HG03159 (cell line): Measurements from ENCODE around the gene PDE6B.
"Not testable (repeated sequence)": the region's sequence is repeated elsewhere in the genome, so short reads cannot be mapped to it uniquely, and the experiment has no call there.

Source experiments
- ATAC-seq: cut with Tn5 transposase; IDR thresholded peaks from one replicate; pipeline ENCODE4 v1.9.1; 2021; ENCODE audit warnings: mild to moderate bottlenecking, moderate library complexity; ENCODE audit not compliant: unreplicated experiment

Gene PDE6B

DNA sequence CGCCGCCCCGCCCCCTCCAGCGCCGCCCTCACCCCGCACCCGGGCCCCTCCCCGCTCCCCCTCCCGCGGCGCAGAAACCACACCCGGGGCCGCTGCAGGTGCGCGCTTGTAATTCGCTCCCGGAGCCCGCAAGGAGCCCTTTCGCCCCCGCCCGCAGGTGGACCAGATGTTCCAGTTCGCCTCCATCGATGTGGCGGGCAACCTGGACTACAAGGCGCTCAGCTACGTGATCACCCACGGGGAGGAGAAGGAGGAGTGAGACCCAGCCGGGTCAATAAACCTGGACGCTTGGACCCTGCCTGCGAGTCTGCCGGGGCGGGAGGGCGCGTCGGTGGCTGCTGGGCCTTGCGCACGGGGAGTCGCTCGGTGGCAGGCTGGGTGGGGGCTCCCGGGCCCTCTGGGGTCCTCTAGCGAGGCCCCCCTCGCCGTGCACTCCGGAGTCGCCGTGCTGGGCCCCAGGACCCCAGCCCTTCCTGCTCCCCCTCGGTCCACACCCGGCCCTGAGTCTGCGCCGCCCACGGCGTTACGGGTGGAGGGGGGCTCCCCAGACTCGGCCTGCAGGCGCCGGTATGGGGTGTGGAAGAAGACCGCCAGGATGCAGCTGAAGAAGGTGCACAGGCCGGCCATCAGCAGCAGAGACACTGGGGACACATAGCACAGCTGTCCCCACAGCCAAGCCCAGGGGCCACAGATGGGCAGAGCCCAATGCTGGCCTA is 56.5 kb downstream of the PDE6B start:
- ATAC-seq = no peak

DNA sequence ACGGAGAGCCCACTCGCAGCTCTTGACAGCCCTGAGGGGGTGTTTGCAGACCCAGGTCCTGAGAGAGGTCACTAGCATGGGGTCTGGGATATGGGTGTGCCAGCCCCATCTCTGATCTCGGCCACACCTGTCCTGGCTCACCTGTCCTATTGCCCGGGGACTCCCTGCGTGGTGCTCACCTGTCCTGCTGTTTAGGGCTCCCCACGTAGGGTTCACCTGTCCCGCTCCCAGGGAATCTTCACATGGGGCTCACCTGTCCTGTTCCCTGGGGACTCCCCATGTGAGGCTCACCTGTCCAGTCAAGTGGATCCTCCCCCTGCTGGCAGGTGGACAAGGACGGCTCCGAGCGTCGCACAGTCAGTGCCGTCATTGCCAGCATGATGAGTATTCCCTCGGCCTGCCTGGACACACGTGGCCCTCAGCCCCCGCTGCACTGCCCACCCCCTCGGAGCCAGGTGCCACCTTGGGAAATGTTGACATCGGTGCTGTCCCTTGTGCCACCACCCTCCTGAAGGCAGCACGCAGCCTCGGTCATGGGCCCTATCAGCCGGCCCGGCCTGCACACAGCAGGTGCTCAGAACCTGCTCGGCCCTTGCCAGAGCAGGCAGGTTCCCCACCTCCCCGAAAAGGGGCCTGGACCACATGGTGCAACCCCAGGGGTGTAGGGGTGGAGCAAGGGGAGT is 57.3 kb downstream of the PDE6B start:
- no peak for ATAC-seq

DNA sequence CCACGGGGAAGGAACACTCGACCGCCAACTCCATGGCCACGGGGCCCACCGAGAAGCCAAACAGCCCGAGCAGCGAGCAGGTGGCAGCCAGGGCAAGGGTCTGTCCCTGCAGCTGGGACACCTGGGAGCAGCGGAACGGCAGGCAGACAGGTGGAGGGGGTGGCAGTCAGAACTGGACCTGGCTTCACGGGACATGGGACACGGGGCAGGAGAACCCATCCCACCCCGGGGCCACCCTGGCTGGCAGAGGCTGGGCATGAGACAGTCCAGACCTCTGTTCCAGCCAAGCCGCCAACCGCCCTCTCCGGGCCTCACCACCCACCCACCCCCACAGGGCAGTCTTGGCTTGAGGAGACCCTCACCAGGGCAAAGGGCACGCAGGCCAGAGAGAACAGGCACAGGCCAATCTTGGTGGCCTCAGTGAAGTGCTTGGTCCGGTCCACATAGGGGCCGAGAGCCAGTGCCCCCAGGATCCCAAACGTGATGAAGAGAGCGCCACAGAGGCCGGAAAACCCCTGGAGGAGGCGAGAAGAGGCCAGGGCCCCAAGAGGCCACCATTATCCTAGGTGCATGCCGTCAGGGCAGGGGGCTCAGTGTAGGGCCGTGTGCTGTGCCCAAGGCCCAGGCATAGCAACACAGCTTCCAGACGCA is 58.0 kb downstream of the PDE6B start:
- no peak for ATAC-seq

DNA sequence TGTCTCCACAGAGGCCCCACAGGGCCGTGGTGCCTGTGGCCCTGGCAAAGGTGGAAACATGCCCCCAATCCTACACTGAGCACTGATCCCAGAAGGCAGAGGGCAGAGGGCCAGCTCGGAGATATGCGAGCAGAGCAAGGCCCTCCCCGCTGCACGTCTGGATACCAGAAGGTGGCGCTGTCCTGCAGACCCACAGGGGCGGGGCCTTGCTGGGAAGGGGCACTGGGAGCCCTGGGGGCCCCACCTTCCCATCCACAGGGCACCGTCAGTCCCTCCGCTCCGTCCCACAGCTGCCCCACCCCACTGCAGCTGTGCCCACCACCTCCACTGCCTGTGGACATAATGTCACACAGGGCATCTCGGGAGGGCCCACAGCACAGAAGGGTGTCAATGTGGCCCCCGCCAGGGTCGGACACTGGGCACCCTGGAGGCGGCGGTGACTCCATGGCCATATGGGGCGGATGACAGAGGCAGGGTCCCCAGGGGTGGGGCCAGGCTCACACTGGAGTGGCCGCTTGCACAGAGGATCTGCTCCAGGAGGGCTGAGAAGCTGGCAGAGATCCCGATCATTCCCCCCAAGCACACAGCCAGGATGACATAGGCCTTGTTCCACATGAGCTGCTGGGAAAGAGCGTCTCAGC is 58.7 kb downstream of the PDE6B start:
- no peak for ATAC-seq

DNA sequence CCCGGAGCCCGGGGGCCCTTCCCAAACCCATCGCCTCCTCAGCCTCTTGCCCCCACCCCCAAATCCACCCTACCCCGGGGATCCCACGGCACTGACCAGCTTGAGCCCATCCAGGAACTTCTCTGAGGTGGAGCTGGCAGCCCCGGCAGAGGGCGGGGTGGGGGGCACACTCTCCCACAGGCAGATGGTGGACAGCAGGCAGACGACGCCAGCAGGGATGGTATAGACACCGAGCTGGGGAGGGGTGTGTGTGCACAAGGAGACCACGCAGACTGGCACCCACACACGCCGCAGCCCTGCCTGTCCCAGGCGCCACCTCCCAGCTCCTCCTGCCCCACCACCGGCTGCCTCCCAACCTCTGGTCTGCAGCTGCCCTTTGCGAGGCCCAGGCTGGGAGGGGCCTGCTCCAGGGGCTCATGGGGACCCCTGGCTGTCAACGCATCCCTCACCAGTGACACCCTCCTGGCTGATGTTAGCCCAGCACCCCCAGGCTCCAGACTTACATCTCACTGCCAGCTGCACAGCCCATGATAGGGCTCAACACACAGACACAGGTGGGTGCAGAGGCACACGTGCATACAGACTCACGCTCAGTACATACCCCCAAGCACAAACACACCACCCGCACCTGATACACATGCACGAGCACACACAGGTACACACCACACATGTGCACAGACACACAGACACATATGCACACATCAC is 59.4 kb downstream of the PDE6B start:
- no peak for ATAC-seq

DNA sequence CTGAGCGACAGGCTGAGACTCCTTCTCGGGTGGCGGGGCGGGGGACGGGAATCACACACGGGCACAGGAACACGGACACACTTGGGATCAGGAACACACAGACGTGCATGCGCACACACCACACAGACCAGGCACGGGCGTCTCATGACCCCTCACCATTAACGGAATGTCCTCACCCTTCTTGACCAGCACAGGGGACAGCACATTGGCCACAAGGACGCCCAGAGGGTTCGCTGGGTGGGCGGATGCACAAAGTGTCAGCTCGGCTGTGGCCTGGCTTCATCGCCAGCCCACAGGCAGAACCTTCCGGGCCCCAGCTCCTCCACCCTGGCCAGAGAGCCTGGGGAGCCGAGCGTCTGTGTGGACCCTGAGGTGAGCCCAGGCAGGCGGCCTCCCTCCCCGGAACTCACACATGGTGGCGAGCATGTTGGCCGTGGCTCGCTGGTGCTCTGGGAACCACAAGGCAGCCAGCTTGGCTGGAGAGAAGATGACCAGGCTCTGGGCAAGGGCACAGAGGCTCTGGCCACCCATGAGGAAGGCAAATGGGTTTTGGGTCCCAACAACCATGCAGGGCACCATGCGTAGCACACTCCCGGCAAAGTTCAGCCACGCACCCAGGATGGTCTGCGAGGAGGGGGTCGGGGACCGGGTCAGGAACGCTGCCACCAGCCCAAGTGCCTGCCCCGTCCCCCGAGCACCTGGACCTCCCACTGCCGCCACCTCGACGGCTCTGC is 60.5 kb downstream of the PDE6B start:
- no peak for ATAC-seq

DNA sequence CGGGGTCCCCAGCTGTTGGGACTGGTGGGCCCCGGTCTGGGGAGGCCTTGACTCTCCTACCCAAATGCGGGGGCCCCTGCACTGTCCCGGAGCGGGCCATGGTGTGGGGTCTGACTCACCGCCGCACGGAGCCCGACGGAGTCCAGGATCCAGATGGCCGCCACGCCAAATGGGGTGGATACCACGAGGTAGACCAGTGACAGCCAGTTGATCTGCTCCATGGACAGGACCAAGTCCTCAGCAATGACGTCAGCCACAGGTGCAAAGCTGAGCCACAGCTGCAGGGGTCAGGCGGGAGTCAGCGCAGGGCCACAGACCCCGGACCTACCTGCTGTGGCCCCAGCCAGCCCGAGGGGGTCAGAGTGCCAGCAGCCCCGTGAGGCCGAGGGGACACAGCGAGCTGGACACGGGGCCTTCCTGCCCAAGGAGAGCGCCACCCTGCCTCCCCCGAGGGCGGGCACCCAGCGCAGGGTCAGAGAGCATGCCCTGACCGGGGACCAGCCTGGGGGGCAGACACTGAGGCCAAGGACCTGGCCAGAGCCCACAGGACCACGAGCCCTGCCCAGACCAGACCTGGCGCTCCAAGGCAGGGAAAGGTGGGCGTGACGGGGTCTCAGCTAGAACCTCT is 61.2 kb downstream of the PDE6B start:
- no peak for ATAC-seq

DNA sequence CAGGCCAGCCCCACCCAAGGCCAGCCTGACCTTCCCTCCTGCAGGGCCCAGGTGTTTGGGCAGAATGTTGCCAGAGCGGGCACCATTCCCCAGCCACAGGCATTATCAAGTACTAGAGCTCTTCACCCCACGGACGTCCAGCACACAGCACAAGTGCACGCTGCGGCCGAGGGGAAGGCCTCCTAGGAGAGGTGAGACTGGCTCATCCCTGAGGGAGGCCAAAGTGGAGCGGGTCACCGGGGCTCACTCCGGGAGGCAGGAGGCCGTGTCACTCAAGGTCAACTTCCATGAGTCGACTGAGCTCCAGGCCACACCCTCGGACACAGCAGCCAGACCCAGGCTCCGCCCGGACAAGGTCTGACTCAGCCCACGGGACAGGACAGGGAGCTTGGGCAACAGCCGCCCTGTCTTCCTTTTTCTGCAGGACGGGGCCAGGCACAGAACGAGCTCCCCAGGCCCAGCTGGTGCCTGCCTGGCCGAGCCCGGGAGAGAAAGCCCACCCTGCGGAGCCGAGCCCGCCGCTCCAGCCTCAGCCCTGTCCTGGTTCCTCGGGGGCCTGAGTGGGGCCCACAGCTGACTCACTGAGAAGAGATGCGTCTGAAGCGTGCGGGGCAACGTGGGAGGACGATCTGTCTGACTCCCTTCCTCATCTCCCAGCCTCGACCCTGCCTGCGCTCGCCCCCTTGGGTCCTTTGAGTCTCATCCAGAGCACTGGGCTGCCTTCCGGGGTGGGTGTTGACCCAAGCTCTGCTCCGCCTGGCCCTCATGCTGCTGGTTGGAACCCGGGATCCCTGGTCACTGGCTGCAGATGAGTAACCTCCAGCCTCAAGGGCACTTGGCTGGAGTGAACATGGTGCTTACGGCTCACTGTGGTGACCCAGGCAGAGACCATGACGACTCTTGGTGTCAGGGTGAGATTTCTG is 61.9 kb downstream of the PDE6B start:
- no peak for ATAC-seq

DNA sequence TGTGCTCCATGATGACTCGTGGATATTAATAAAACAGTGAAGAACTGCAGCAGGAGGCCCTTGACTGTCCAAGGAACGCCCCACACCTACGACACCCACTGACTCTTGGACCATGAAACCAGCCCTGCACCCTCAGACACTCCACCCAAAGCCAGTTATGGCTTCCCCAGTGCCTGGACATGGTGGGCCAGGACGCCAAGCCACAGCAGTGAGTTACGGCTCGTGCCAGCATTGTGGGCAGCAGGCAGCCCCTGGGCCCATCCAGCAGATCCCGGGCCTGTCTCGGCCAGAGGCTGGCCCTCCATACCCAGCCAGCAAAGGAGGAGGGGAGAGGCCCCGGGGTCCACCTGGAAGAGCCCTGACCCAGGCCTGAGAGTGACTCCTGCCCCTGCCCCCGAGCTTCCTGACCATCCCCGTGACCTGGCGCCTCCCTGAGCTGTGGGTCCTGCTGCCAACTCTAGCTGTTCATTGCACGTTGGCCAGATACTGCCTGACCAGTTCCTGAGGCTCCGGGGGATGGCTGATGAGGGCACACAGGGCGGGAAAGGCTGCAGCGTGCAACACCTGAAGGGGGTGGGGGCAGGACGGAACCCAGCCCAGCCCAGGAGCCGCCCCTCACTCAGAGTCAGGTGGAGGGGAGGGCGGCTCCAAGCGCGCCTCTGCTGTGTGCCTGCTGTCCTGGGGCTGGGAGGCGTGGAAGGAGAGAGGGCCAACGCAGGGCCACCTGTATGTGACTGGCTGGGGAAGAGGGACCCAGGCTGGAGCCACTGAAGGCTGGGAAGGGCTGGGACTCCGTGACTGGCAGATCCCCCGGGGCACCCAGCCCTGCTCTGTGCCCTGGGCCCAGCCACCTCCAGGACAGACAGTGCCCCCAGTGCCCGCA is 62.8 kb downstream of the PDE6B start:
- no peak for ATAC-seq

DNA sequence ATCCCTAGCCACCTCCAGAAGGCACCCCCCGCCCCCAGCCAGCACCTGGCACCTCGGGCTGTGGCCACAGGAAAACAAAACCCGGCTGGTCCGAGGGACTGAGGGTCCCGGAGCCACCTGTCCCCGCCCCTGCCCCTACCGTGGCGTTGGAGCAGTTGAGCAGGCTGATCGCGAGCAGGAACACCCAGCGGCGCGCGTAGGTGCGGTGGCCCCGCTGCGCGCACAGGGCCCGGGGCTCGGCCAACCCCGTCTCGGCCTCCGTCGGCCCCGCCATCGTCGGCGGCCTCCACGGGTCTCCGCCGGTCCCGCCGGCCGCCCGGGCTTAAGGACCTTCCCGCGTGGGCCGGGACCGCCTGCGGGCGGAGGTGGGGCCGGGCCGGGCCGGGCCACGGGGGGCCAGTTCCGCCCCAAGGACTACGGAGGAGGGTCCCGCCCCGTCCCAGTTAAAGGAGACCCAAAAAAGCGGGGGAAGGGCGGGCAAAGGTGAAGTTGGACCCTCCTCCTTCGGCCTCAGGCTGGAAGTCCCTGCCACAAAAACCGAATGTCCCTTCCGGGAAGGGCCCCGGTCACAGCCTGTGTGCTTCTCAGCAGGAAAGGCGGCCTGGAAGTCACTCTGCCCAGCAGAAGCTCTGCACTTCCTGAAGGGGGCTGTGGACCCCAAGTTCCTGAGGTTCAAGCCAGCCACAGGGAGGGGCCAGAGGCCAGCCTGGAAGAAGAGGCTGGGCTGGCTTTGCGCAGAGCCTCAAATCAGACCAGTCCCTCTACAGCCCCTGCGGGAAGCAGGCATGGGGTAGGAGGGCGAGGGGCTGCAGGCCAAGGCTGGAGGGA is 63.7 kb downstream of the PDE6B start, which contains the start of gene SLC49A3:
TSS of gene SLC49A3 (minus strand) at position 298 of the 828 bp plus-strand sequence. CDS start at position 274, 24 bp downstream.
- ATAC-seq = peak; percentile 44

DNA sequence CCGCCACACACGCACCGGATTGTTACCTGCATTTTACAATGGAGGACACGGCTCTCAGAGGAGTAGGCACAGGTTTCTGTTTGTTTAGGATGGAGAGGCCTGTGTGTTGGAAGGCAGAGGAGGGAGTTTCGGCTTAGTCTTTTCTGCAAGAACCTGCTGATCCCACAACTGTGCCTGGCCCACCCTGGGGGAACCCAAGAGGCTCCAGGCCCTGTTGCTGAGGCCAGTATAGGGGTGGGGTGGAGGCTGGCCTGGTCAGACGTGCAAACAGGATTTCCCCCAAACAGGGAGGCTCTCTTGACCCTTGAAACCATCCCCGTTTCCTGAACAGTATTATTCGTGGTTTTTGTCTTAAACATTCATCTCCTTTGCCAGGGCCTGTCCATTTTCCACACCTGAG is 64.3 kb downstream of the PDE6B start:
- no peak for ATAC-seq

DNA sequence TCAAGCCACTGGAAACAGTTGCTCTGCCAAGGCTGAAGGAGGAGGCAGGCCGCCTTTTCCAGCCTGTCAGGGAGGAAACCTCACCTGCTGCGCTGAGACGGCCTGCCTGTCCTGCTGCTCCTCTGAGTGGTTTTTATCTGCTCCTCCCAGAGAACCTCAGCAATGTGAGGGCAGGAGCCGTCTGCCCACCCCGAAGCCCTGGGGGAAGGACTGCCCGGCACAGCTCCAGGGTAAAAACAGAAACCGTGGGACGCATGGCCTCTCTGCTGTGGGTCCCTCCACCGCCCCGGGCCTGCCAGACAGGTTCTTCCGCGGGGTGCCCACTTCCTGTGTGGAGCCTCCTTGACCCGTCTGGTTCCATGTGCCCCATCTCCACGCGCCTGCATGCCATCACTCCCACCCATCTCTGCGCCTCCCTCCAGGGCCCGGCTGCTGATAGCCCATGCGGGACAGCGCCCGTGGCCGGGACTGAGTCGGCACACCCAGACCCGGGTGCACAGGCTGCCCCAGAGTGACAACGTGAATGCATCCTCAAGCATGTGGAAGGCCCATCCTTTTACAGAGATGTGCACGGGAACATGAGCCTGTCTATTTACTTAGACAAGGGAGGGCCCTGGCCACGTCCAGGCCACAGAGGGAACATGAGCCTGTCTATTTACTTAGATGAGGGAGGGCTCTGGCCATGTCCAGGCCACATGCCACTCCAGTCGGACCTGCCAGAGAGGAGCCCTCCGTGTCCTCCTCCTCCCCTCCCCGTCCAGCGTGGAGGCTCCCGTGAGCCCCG is 67.6 kb downstream of the PDE6B start:
- ATAC-seq = no peak

DNA sequence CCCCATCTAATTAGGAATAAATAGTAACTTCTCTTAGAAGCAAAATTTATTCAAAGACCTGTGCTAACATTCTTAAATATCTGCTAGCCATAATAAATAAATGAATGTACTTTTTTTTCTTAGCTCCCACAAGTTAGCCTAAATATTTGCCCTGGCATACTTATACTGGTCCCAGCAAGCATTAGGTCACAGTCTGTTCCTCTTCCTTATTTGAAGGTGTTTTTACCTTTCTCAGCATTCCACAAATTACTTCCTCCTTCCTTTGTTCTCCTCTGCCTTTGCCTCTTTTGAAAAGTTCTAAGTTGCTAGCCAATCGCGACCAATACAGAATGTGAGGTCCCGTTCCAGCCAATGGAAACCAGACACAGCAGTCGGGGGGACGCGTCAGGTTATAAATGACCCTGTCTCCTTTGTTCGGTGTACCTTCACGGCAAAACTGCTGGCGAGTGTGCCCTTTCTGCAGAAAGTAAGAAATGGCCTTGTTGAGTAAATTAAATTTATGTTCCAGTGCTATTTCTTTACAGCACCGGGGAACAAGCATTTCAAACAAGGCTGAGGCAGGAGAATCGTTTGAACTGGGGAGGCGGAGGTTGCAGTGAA is 69.1 kb downstream of the PDE6B start:
- not testable (repeated sequence) for ATAC-seq

DNA sequence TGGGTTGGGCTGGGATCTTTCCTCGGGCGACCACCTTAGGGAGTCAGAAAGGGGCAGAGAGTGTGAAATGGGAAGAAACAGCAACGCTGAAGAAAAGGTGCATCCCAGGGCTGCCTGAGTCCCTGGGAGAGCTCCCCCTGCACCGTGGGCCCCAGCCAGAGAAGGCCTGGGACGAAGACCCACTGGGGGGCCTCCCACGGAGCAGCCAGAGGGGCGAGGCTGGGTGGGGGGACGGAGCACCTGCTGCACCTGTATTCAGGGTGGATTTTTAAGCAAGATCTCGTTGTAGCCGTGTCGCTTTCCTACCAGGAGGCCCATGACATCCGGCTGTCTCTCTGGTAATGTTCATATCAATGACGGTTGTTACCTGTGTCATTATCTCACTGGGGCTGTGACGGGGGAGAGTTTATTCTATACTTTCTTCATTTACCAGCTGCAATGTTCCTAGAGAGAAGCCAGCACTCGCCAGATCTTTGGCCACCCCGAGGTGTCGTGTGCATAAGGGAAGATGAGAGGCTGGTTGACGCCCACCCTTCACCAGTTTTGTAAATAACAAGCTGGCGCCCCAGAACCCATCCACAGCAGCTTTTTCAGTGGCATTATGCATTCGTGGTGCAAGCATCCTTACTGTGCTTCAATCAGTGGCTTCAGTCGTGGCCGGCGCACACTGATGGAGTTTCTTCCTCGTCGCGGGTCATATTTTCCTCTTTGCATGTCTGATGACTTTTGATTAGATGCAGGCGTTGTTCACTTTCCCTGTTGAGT is 74.6 kb downstream of the PDE6B start:
- no peak for ATAC-seq
